Measurements from ENCODE around the gene ATXN1. TPM values are rescaled to one million over a fixed set of nuclear protein-coding genes. Genes with fewer than 3 reads are reported as not detected.
A peak's percentile ranks its signal among the peaks of the same experiment; 100 is the strongest.

Gene ATXN1
- total and polyA plus RNA-seq, 2 experiments from 2014 or later: 4.8 to 9.1 TPM

DNA sequence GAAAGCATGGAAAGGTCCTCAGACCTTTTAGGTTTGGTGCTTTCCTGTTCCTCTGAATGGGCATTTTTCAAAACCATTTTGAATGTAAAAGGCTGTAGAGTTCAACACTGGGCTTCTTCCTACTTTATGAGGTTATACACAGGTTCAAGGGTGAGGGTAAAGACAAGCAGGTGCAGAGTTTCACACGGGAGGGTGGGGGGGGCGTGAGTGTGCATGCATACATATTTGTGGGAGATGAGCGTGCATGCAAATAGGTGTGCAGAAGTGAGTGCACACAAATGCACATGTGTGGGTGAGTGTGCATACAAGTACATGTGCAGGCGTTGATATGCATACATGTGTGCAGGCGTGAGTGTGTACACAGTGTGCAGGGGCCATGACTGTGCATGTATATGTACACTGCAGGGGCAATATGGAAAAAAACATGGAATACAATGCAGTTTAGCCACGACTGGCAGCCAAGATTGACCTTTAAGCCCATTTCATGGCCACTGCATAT is 339.7 kb downstream of the ATXN1 start (continued):
- TF ChIP-seq REST (IDR thresholded peaks at IDR 0.05; ENCODE audit: unreplicated experiment): no peak

DNA sequence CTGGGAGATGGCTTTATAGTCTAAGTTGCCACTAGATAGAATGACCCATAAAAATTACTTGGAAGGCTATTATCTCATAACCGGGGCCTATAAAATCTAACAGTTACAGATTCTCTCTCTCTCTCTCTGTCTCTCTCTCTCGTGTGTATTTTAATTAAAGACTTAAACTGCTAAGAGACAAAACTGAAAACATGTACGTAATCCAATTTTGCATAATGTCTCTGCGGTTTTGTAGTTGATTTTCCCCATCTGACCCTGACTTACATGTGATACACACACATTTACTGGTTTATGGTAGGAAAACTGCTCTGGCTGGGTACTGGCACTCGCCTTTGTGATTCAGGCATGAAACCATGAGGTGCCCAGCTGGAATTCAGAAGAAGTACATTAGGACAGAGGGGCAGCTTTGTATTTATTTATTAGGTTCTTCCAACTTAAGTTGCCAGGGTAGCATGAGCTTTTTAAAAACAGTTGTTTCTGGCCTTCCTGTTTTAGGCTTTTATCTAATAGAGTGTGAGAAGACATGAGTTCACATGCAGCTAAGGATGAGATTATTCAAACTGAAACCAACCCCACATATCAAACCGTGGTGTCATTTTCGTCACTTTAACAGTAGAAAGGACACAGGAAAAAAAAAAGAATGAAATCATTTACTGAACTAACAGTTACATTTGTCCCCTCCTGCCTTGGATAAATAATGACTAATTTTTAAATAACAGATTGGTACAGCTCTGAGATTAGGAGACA is 340.4 kb downstream of the ATXN1 start:
- Histone ChIP-seq H3K27ac (ENCODE audit: low read depth) (no peak overlapping the region), H3K4me2 (no peak overlapping the region)
- H3K4me3 Mint-ChIP-seq: no peak overlapping the region
- no peak for TF ChIP-seq POLR2AphosphoS5 (IDR thresholded peaks at IDR 0.05; ENCODE audit: low read depth)
- no peak for TF ChIP-seq JUNB (IDR thresholded peaks at IDR 0.05; ENCODE audit: unreplicated experiment)
- no peak for TF ChIP-seq ETS1 (IDR thresholded peaks at IDR 0.05)
- no peak for TF ChIP-seq EZH2 (IDR thresholded peaks at IDR 0.05; ENCODE audit: low read depth, unreplicated experiment)
- TF ChIP-seq REST (IDR thresholded peaks at IDR 0.05; ENCODE audit: unreplicated experiment): no peak
- no peak for TF ChIP-seq ZNF331 (CRISPR knock-in tag; IDR thresholded peaks at IDR 0.05; ENCODE audit: low read depth)
- TF ChIP-seq NANOG (IDR thresholded peaks at IDR 0.05; ENCODE audit: borderline replicate concordance): no peak
- no peak for TF ChIP-seq ZNF462 (CRISPR knock-in tag; IDR thresholded peaks at IDR 0.05)
- TF ChIP-seq ZNF114 (CRISPR knock-in tag; IDR thresholded peaks at IDR 0.05): no peak

More for the DNA sequence above, 340.4 kb downstream of the ATXN1 start:
- H3K79me2 ChIP-seq (replicated peaks; ENCODE audit: insufficient read depth): no peaks in the 10 kb centered on the region
- no peaks in the 10 kb centered on the region for H3F3A ChIP-seq (replicated peaks; ENCODE audit: low read depth)
- peaks cover 15% of the 10 kb centered on the region for H3K4me1 ChIP-seq (ENCODE audit: insufficient read depth)
- H3K36me3 ChIP-seq (ENCODE audit: insufficient read depth): no peaks in the 10 kb centered on the region
- no peak overlapping the region for H2AFZ ChIP-seq
- Mint-ChIP-seq H3K27ac (peak overlapping the region; percentile 52), H3K27me3 (ENCODE audit: insufficient read depth, low read depth, poor library complexity) (peaks cover 1% of the 10 kb centered on the region), H3K36me3 (ENCODE audit: low read depth) (no peaks in the 10 kb centered on the region), H3K9me3 (no peaks in the 10 kb centered on the region), H3K4me1 (peaks cover 23% of the 10 kb centered on the region)
- DNase-seq (ENCODE audit: low spot score): peak; percentile 10
- no peaks in the 10 kb centered on the region for H3K27me3 ChIP-seq (ENCODE audit: insufficient read depth)
- no peaks in the 10 kb centered on the region for H3K9me2 ChIP-seq (ENCODE audit: insufficient read depth)
- ATAC-seq: peak; percentile 59
- no peak overlapping the region for H3K4me3 ChIP-seq
- H4K20me1 ChIP-seq (replicated peaks; ENCODE audit: insufficient read depth): no peaks in the 10 kb centered on the region

Data from GM23338 (cell line).